ENCODE measurements around the gene PADI2. TPM values are rescaled to one million over a fixed set of nuclear protein-coding genes. Genes with fewer than 3 reads are reported as not detected.

Gene PADI2
- total RNA-seq, 1 experiment from 2014 or later = 3.0 TPM

- H3K9ac ChIP-seq (ENCODE audit: extremely low read depth, insufficient read length, low read length) = no peak overlapping the region
- no CpG with 5 or more reads among the region's 1 CpG for WGBS (ENCODE audit: extremely low coverage, insufficient read length, low lambda C conversion rate)
- H3K4me3 Mint-ChIP-seq = no peak overlapping the region
These were observed 2.6 kb downstream of the PADI2 start for GRCh38 chr1:17116643-17117042.

More at GRCh38 chr1:17116643-17117042, 2.6 kb downstream of the PADI2 start:
- Histone ChIP-seq H3K79me2 (ENCODE audit: insufficient read depth, low read length) (no peaks in the 10 kb centered on the region), H3K9me3 (ENCODE audit: control insufficient read depth, low read depth, low read length) (no peaks in the 10 kb centered on the region), H3K23ac (ENCODE audit: insufficient read length, low read depth, low read length) (no peak overlapping the region), H3K56ac (ENCODE audit: insufficient read length, low read depth, low read length) (no peak overlapping the region), H3K4me1 (ENCODE audit: insufficient read depth, low read length) (no peaks in the 10 kb centered on the region), H3K4me2 (ENCODE audit: insufficient read depth, insufficient read length, low read length) (no peak overlapping the region), H4K8ac (replicated peaks; ENCODE audit: insufficient read length, low read depth, low read length) (no peak overlapping the region), H2AFZ (ENCODE audit: low read length) (no peak overlapping the region), H2BK15ac (ENCODE audit: low read depth, low read length) (no peak overlapping the region), H2AK5ac (ENCODE audit: insufficient read length, low read length) (no peak overlapping the region), H2BK5ac (ENCODE audit: insufficient read length, low read length) (no peak overlapping the region), H2BK120ac (ENCODE audit: low read depth, low read length, poor library complexity, severe bottlenecking) (no peak overlapping the region), H3K27me3 (ENCODE audit: insufficient read depth, low read length) (peaks cover 16% of the 10 kb centered on the region; the same call in 1 of the 2 replicates), H3K79me1 (ENCODE audit: insufficient read depth, low read depth, low read length, poor library complexity, severe bottlenecking) (no peaks in the 10 kb centered on the region), H4K5ac (ENCODE audit: insufficient read length, low read depth, low read length) (no peak overlapping the region), H3K4ac (ENCODE audit: low read depth, low read length) (no peak overlapping the region), H3K14ac (ENCODE audit: insufficient read depth, low read length) (no peak overlapping the region), H3K23me2 (ENCODE audit: insufficient read length, low read depth, low read length, poor library complexity, severe bottlenecking) (peaks cover 13% of the 10 kb centered on the region), H3T11ph (ENCODE audit: low read length) (no peak overlapping the region), H3K27ac (ENCODE audit: insufficient read length, low read depth, low read length) (no peak overlapping the region), H4K20me1 (ENCODE audit: control insufficient read depth, insufficient read depth, insufficient read length) (no peaks in the 10 kb centered on the region), H2BK12ac (ENCODE audit: insufficient read length, low read depth, low read length) (no peak overlapping the region), H3K18ac (ENCODE audit: insufficient read length, low read depth, low read length) (no peak overlapping the region), H2BK20ac (ENCODE audit: low read depth, low read length, poor library complexity, severe bottlenecking) (no peak overlapping the region), H4K91ac (ENCODE audit: insufficient read length, low read depth, low read length) (no peak overlapping the region)
- Mint-ChIP-seq H3K9me3 (no peaks in the 10 kb centered on the region; a peak in 1 of 5 replicates), H3K27me3 (ENCODE audit: low read depth) (peaks cover 63% of the 10 kb centered on the region), H3K36me3 (ENCODE audit: insufficient read depth in 1 of 3, low read depth in 3 of 3) (no peaks in the 10 kb centered on the region), H3K27ac (no peak overlapping the region), H3K4me1 (peaks cover 24 to 30% of the 10 kb centered on the region in 2 experiments)
- no peak for DNase-seq
- TF ChIP-seq CTCF (conservative IDR thresholded peaks at IDR 0.05) = no peak
